CD4-positive, alpha-beta T cell treated with Interleukin-17A for 1 hour (primary cell): ENCODE measurements around the gene TENM4.
"Not testable (repeated sequence)": the region's sequence is repeated elsewhere in the genome, so short reads cannot be mapped to it uniquely, and the experiment has no call there.

Experiments used
- DNase-seq: peaks from one replicate; pipeline ENCODE4 v3.0.0-alpha.2; 2020

The TENM4 gene

DNA sequence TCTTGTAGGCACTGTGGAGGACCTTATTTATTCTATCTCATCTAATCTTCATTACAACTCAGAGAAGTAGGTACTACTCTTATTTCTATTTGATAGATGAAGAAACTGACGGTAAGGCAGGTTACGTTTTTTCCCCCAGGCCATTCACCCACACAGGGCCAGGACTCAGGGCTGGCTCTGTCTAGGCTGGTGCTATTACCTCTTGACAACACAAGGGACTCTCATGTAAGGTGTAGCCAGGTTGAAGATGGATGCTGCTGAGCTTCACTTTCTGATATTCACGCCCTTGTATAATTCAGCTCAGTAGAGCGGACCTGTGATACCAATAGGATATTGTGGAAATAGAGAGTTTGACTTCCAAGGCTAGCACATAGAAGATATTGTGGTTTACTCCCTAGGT is 453.1 kb downstream of the TENM4 start:
- no peak for DNase-seq

DNA sequence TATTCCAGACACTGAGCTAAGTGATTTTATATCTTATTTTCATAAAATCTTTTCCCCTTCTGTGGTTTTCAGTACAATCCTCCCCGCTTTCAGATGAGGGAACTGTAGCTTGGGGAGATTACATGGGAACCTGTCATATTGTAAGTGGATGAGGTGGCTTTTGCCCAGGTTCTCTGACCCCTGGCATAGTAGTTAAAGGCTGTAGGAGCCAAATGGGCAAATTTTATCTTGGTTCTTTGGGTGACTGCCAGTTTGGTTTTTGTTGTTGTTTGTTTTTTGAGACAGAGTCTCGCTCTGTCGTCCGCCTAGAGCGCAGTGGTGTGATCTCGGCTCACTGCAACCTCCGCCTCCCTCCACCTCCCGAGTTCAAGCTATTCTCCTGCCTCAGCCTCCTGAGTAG is 454.5 kb downstream of the TENM4 start:
- DNase-seq: no peak

DNA sequence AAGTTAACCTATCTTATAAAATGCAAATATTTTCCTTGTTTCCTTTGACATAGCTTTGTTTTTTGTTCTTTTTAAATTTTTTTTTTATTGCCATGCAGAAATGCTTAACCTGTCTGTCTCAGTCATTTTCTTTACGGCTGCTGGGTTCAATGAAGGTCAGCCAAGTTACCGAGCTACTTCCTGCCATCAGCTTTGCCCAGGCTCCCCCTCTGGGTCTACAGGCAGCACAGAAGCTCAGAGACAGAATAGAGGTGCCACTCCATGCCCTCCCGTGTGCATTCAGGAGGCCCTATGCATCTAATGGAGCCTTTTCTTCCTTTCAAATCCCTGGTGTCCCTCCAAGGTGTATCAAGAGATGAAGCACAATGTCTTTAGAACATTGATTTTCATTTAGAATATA is 455.2 kb downstream of the TENM4 start:
- DNase-seq: no peak

DNA sequence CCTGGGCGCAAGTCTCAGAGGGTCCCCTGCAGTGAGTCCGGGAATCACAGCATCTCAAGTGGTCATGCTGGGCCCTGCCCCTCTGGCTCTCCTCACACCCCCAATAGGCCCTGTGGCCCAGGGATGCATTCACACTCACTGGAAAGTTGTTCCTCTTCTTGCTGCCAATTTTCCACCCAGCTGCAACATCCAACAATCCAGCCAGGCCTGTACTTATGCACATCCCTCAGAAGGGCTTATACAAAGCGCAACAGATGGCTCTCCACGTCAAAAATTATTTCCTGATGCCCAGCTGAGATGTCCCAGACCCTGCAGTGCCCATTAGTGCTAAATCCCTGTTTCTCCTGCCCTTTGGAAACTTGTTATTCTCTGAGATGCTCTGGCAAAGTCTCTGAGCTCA is 458.4 kb downstream of the TENM4 start:
- DNase-seq: no peak

DNA sequence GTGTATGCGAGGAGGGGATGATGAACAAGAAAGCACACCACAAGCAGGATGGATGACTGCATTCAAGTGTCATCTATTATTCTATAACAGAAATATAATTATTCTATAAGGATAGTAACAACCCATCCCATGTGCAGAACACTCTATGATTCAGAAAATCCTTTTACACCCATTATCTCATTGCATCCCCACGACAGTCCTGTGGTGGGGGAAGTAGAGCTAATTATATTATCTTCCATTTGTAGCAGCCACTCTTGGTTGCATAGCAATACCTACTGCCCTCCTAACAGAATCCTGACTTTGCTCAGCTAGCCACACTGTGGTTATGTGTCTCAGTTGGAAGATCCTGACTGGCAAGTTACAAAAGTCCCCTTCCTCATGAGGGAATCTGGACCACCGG is 459.7 kb downstream of the TENM4 start:
- no peak for DNase-seq

DNA sequence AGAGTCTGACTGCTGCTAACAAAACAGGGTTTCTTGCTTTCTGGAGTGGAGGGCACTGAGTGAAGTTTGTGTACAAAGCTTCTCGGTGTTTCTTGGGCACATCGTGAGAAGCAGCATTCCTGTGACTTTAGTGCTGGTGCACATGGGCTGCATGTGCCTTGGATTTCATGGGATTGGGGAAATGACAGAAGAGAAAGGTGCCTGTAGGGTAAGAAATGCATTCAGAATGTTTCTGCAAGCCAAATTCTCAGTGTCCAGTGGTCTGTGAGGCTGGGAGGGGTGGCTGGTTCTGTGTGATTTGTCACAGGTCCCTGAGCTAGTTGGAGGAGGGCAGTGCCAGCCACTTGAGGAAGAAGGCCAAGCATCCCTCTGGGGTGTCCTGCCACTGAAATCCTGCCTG is 462.0 kb downstream of the TENM4 start:
- no peak for DNase-seq

DNA sequence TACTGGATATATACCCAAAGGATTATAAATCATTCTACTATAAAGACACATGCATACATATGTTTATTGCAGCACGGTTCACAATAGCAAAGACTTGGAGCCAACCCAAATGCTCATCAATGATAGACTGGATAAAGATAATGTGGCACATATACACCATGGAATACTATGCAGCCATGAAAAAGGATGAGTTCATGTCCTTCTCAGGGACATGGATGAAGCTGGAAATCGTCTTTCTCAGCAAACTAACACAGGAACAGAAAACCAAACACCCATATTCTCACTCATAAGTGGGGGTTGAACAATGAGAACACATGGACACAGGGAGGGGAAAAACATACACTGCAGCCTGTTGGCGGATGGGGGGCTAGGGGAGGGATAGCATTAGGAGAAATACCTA is 463.0 kb downstream of the TENM4 start:
- DNase-seq: not testable (repeated sequence)

DNA sequence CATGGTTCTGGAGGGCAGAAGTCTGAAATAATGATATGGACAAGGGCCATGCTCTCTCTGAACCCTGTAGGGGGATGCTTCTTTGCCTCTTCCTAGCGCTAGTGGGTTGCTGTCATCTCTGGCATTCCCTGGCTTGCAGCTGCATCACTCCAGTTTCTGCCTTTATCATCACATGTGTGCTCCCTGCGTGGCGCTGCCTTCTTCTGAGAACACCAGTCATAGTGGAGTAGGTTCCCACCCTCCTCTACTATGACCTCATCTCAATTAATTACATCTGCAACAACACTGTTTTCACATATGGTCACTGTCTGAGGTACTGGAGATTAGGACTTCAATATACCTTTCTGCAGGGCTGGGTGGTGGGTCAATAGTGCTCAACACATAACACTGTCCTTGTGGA is 463.8 kb downstream of the TENM4 start:
- DNase-seq: no peak

DNA sequence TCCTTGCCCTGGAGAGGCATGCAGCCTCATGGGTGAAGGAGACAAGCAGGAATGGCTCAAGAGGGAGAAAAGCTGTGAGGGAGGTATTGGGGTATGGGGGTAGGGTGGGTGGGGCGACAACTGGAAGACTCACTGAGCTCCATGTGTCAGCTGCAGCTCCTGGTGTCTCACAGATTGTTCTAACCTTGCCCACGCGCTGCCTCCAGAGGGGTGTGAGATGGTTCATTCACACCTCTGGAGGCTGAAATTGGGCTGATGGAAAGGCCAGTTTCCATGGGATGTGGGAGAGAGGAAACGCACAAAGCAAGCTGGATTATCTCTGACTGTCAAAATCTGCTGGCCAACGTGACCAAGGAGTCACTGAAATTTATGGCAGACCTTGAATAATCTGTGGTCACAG is 465.7 kb downstream of the TENM4 start:
- no peak for DNase-seq

DNA sequence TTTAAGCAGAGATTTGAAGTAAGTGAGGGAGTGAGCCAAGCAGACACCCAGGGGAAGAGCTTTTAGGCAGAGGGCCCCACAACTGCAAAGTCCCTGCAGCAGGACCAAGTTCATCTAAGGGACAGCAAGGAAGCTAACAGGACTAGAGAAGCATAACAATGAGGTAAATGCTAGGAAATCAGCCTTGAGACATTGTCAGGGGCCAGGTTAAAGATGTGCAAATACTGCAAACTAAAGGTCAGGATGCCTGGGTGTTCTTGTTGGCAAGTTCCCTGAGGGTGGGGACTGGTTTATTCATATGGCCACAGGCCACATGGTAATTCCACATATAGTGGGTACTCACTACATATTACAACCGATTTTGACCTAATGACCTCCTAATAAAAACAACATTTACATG is 467.0 kb downstream of the TENM4 start:
- DNase-seq: no peak

DNA sequence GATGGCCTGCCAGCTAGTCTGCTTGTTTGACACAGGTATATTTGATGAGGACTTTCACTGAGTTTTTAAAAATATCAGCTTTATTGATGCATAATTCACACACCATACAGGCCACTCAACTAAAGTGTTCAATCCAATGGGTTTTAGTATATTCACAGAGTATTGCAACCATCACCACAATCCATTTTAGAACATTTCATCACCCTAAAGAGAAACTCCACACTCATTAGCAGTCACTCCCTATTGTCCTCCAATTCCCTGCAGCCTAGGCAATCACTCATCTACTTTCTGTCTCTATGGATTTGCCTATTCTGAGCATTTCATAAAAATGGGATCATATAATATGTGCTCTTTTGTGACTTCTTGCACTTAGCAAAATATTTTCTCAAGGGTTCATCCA is 468.2 kb downstream of the TENM4 start:
- DNase-seq: no peak

DNA sequence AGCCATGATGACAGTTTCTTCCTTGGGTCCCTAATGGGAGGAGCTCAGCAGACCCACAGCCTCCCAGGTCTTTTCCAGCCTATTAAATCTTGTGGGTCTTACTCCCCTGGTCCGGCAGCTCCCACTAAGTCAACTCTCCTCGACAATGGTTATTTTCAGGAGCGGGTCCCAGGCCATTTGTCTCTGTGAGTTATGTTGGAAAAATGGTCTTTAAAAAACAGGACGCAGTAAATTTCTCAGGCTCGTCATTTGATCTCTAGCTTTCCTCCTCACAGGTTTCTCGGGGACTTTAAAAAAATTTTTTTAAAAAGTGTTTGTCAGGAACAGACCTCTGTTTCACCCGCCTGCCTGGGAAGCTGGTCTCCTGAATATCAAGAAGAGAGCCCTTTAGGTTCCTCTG is 468.7 kb downstream of the TENM4 start:
- no peak for DNase-seq

DNA sequence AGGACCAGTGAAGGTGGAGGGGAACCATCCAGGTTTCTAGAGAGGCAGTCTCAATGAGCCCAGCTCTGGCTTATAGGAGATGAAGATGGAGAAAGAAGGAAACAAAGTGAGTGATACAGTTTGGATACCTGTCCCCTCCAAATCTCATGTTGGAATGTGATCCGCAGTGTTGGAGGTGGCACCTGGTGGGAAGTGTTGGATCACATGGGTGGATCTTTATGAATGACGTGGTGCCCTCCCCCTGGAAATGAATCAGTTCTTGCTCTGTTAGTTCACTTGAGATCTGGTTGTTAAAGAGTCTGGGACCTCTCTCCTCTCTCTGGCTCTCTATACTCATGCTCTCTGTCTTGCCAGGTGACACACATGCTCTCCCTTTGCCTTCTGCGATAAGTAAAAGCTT is 473.0 kb downstream of the TENM4 start:
- DNase-seq: no peak

DNA sequence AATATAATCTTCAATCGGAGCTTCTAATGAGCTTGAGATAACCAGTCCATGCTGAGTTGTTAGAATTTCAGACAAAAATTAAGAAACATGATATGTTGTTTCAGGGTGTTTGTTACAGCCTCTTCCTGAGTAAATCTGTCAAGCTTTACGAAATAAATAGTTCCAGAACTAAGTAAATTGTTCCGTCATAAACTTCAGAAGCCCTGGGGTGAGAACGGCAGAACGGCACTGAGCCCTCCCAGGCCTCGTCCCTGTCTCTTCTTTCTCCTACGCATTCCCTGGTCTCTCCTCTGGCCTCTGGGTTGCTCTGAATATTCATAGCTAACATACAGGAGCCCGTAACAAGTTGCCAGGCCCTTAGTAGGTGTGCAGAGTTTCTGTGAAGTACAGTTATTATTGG is 475.4 kb downstream of the TENM4 start:
- DNase-seq: no peak

DNA sequence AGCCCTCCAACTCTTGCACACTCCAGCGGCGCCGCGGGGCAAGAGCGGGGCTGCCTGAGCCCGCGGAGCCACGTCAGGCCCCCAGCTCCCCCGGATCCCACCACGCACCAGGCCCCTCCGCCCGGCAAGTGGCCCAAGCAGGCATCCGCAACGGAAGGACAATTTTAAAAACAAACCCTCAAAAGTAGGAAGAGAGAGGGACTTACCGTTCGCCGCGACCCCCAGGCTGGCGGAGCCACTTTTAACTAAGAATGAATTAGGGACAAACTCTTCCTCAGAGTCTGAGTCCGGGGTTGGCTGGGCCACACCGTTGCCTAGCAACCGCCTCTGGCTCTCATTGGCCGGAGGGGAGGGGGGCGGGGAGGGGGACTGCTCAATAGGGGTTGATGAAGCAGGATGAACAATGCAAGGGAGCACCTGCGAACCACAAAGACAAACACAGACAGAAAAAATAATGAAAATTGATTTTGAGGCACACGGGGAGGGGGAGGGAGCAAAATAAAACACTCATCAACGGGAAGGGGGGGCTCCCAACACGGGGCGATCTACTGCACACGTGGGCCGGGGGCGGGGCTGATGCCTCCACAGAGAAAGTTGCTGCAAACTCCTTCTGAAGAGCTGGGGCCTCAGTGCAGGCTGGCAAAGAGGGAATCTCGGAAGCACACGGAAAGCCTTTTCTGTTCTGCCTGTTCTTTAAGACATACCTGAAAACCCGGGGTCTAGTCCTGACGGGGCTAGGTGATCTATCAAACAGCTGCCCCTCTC is 478.7 kb downstream of the TENM4 start:
- no peak for DNase-seq

DNA sequence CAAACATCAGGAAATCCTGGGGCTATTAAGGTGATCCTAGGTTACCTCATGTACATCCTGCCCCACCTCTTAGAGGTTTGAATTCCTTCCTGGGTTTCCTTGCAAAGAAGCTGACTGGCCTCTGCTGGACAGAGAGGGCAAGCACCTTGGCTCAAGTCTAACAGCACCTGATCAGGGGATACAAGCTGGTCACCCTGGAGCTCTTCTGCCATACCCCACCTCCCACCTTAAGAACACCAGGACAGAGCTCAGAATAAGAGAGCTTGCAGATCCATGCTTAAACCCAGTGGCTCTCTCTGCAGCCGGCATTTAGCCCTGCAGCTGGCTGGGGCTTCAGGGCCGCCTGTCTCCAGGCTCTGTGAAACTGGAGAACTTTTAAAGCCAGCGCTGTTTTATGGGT is 479.6 kb downstream of the TENM4 start:
- no peak for DNase-seq

DNA sequence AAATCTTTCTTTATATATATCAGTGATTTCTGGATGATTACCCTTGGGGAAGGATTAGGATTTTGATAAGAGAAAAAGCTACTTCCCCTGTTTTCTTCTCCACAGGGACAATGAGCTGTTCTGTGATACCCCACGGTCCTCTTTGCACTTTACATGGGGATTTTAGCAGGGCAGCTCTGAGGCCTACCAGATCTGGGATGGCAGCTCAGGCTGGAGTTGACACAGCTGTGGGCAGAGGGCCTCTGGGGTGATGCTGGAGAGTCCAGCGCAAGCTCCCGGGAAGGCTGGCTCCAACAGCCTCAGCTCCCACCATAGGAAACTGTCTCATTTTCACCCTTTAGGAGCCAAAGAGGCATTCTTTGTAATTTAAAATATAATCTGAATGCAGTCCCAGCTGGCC is 482.4 kb downstream of the TENM4 start:
- DNase-seq: no peak

DNA sequence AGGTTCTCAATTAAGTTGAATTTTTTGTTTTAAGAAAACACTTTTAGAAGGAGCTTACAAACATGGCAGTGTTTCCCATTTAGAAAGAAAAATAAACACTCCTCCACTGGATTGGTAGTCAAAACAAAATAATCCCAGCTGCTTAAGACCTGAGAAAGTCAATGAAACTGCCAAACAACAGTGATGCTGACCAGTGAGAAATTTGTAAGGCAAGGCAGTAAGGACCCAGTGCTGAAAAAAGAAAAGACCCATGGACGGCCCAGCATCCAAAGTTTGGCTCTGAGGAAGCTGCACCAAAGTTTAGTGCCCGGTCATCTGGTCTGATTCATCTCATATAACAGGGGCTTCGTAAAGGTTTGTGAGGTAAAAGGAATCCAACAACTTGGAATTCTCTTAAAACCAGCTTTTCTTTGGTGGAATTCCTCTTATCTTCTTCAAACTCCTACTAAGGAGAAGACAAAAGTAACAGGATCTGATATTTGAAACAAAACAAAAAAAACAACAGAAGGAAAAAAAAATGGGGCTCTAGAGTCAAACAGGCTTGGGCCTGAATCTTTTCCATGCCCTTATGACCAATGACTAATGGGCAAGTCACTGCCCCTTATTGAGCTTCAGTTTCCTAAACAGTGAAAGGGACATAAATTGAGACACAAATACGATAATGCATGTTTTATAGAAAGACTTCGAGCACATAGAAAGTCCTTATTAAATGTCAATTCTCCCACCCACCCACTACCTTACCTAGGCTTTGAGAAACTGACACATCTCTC is 483.2 kb downstream of the TENM4 start:
- DNase-seq: no peak

DNA sequence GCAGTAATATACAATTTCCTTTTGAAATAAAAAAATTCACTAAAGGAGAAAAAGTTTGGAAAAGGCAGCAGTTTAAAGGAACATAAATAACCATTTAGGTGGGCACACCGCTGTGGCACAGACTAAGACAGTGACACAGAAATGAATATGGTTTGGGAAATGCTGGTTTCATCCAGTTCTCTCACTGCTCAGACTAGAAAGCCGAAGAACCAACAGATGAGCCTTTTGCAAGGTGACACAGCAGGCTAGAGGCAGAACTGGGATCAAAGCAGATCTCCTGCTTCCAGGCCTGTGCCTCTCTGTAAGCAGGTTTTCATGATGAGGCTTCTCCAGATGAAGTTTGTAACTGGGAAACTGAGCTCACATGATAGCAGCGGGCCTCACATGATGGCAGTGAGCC is 486.1 kb downstream of the TENM4 start:
- DNase-seq: no peak

DNA sequence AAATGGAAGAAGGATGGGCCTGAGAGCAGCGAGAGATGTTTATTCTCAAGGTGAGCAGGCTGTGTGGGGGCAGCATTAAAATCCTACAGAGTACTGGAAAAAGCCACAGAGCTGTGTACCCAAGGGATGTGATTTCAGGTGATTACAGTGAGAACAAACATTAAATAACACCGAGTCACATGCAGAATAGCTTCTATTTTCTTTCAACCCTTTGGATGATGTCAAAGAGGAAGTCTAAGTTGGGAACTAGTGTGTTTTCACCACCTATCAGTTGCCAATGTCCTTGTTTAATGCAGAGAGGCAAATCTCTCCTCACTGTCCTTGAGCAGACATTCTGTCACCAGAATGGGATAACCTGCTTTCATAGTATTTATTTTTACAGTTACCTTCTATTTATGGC is 486.6 kb downstream of the TENM4 start:
- no peak for DNase-seq

DNA sequence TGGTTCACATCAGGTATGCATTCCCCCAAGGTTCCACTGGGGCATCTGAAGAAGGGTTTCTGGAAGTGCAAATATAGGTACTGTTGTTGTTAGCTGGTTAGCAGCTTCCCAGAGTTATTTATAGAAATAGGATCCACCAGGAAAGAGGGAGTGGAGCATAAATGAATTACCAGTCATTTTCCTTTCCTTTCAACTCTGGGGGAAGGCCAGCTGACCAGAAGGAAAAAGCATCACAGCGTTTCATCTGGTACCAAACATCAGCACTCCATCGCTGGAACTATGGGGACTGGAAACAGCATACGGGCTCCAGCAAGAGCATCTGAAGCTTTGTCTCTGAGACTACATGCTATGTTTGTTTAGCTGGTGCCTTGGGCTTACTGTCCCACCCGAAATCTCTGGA is 487.9 kb downstream of the TENM4 start:
- no peak for DNase-seq

DNA sequence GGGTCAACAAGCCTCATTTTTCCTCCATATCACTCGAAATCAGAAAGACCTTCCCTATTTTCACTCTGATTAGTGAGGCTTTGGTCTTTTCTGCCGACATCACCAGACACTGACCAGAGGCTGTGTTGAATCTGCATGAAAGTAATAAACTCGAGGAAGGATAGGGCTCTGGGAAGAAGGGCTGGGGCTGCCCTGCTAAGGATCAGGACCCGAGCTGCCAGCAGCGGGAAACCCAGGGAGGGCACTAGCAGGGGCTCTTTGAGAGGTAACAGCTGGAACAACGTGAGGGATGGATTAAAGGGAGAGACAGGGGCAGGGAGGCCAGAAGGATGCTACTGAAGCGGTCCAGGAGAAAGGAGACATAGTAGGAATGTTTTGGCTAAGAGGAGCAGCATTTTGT is 488.7 kb downstream of the TENM4 start:
- DNase-seq: no peak

DNA sequence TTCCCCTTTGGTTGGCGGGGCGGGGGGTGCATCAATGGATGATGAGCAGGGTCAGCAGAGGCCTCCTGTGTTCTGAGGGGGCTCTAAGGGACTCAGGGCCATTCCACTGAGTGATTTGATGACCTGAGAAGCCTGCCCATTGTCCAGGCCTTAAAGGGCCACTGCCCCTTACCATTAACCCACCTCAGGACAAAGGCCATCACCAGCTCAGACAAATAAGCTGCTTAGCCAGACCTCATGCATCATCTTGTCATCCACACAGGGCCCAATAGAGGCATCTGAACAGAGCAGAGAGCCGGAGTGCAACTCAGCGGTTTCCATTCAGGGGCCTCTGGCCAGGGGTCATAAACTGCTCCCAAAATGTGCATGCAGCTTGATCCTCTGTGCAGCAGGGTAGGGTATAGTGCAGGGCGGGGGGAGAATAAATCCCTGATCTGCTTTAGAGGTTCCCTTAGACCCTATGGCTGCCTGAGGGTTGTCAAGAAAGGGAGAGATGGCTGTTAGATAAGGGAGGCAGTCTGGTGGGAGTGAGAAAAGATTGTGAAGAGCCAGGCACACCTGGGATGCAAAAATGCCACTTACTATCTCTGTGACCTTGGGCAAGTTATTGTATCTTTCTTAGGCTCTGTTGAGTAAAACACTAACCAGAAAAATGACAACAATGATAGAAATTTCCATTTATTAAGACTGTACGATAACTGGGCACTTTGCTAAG is 490.7 kb downstream of the TENM4 start:
- no peak for DNase-seq
